ENCODE results near the gene IL26.

Gene IL26

DNA sequence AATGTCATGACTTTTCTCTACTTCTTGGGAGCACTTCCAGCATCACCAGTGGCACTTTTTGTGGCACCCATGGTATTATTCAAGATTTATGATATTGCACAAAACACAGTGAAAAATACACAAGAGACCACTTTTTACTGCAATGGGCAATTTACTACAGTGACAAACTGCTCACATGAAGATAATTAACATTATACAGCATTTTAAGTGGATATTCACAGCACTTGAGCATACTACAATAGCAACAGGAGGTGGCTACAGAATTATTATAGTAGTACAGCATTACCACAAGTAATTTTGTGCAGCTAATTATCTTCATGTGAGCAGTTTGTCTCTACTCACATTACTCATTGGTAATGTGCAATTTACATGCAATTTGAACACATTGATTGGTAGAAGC, 18.3 kb downstream of the IL26 start:
- TF ChIP-seq, protein P1, sequence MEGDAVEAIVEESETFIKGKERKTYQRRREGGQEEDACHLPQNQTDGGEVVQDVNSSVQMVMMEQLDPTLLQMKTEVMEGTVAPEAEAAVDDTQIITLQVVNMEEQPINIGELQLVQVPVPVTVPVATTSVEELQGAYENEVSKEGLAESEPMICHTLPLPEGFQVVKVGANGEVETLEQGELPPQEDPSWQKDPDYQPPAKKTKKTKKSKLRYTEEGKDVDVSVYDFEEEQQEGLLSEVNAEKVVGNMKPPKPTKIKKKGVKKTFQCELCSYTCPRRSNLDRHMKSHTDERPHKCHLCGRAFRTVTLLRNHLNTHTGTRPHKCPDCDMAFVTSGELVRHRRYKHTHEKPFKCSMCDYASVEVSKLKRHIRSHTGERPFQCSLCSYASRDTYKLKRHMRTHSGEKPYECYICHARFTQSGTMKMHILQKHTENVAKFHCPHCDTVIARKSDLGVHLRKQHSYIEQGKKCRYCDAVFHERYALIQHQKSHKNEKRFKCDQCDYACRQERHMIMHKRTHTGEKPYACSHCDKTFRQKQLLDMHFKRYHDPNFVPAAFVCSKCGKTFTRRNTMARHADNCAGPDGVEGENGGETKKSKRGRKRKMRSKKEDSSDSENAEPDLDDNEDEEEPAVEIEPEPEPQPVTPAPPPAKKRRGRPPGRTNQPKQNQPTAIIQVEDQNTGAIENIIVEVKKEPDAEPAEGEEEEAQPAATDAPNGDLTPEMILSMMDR (IDR thresholded peaks at IDR 0.05; ENCODE audit: low read depth, low read length, missing control alignments): no peak
- DNase-seq (ENCODE audit: low read depth): no peak
- H3K4me3 ChIP-seq (ENCODE audit: low read depth, low read length): no peak overlapping the region

DNA sequence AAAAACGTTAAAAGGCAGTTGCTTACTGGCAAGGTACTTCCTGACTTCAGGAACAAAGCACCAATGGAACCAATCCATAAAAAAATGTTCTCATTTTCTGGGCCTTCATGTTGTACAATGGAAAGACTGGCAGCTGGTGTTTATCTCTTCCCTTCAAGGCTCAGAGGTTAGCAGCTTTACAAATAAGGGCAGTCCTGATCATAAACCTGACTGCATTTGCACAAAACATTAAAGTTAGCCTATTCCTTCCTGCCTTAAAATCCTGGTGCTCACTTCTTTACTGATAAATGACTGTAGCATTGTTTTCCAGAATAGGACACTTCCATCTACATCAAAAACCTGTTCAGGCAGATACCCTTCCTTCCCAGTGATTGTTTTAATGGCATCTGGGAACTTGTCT, 19.2 kb downstream of the IL26 start:
- no peak overlapping the region for H3K4me3 ChIP-seq (ENCODE audit: low read depth, low read length)
- TF ChIP-seq, protein P1 (IDR thresholded peaks at IDR 0.05; ENCODE audit: low read depth, low read length, missing control alignments): no peak
- DNase-seq (ENCODE audit: low read depth): no peak

DNA sequence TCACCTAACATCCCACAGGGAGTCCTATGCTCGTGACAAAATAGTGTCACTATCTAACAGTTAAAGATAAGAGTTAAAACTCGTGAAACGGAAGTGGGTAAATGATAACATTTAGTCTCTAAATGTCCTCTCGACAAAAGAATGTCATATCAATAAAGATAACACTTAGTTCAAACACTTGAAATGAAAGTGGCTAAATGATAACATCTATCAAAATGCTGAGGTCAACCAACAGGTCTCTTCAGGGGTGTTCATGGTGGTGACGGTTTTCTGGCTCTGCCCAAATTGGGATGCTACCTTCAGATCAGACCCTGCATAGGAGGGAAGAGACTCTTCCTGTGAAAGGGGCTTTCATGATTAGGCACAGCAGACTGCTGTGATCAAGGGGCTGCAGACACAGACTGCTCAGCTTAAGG, 22.1 kb downstream of the IL26 start:
- no peak for DNase-seq (ENCODE audit: low read depth)
- TF ChIP-seq, protein P1 (IDR thresholded peaks at IDR 0.05; ENCODE audit: low read depth, low read length, missing control alignments): no peak

DNA sequence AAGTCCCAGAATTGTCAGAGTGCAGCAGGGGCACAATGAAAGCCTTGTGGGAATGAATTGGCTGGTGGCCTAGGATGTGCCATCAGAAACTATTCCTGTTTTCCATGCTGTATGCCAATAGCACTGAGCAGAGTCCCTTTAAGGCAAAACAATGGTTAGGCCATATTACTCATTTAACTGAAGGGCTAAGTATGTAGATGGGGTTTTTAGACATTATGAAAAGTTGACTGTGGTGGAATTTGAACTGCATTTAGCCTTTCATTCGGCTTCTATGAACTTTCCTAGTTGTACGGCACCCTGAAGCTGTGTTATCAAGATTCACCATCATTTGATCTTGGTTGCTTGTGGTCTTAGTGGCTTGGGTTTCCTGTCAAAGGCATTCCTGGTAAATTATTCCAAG, 24.8 kb downstream of the IL26 start:
- no peak overlapping the region for H3K4me3 ChIP-seq (ENCODE audit: low read depth, low read length)
- no peak for DNase-seq (ENCODE audit: low read depth)
- TF ChIP-seq, protein P1 (IDR thresholded peaks at IDR 0.05; ENCODE audit: low read depth, low read length, missing control alignments): no peak

More for the DNA sequence above, 22.1 kb downstream of the IL26 start:
- no peak overlapping the region for H3K4me3 ChIP-seq (ENCODE audit: low read depth, low read length)

DNA sequence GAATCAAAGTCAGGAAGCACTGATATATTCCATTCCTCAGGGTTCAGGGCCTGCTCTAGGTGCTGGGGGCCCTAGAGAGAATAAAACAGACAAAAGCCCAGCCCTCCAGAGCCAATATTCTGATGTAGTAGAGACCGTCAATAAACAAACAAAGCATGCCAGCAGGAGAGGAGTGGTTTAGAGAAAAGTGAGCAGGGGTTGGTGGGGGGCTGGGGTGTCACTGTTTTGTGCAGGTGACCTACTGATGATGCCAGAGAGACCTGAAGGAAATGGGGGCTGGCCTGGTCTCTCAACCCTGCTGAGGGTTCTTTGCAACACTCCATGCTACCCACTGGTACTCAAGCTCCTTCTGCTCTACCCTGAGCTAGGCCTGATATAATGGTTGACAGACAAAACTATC, 26.5 kb downstream of the IL26 start:
- DNase-seq (ENCODE audit: low read depth): no peak
- TF ChIP-seq, protein P1 (IDR thresholded peaks at IDR 0.05; ENCODE audit: low read depth, low read length, missing control alignments): no peak
- H3K4me3 ChIP-seq (ENCODE audit: low read depth, low read length): no peak overlapping the region

DNA sequence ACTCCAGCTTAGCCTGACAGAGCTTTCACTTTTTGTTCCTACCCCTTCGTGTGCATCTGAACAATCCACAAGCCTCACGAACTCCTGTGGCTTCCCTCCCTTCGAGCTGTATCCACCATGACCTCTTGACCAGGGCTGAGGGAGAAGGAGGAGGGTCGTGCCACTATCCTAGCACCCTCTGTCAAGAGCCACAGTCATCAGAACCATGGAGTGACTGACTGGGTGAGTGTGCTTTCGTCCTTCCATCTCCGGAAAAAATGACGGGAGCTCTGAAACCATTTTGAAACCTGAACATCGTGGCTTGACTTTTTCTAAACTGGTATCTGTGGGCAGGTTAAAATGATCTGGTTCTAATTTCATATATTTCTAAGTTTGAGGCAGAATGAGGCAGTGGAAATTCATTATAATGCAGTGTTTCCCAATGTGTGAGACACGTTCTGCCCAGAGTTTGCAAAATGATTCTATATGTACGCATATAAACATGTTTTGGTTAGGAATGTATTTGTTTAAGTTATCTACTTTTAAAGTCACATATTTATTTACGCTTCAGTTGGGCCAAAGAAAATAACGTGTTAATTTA, 27.0 kb downstream of the IL26 start:
- DNase-seq (ENCODE audit: low read depth): no peak
- TF ChIP-seq, protein P1 (IDR thresholded peaks at IDR 0.05; ENCODE audit: low read depth, low read length, missing control alignments): no peak
- no peak overlapping the region for H3K4me3 ChIP-seq (ENCODE audit: low read depth, low read length)

DNA sequence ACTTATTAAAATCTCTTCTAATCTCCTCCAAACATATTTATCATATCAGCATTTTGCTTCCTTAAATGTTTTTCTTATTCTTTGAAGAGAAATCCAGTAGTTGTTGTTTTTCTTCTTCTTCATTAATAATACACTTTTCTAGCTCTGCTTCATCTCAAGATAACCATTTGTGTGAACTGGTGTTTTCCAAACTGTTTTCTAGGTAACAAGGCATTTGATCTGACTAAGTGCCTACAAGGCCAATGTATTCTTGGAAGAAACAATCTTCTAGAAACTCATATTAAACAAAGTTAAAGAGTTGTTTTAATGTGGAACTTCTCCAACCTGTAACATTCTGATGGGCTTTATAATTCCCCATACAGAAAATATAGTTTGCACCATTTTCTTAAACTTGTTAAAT, 35.3 kb downstream of the IL26 start:
- TF ChIP-seq, protein P1 (IDR thresholded peaks at IDR 0.05; ENCODE audit: low read depth, low read length, missing control alignments): no peak
- no peak for DNase-seq (ENCODE audit: low read depth)
- no peak overlapping the region for H3K4me3 ChIP-seq (ENCODE audit: low read depth, low read length)
